Muscle layer of colon (tissue), 2 donors: ENCODE data around the gene SIK3.

Source experiments
- H3K27ac ChIP-seq: one replicate; pipeline ENCODE4 v1.7.0; 2013; ENCODE audit warnings: low read depth, mild to moderate bottlenecking, low read length, moderate library complexity
- H3K27me3 ChIP-seq, 2 donors: one replicate each; pipeline ENCODE4 v1.7.0; 2013; ENCODE audit warnings: low read length in 2 of 2, mild to moderate bottlenecking in 2 of 2; ENCODE audit not compliant: insufficient read depth in 2 of 2, control insufficient read depth in 1 of 2
- H3K36me3 ChIP-seq: one replicate; pipeline ENCODE4 v1.7.0; 2013; ENCODE audit warnings: mild to moderate bottlenecking, low read length; ENCODE audit not compliant: insufficient read depth
- H3K4me1 ChIP-seq: one replicate; pipeline ENCODE4 v1.7.0; 2013; ENCODE audit warnings: mild to moderate bottlenecking, low read length; ENCODE audit not compliant: insufficient read depth
- H3K4me3 ChIP-seq, 2 donors: one replicate each; pipeline ENCODE4 v1.7.0; 2013; ENCODE audit warnings: low read length in 2 of 2, low read depth in 1 of 2, mild to moderate bottlenecking in 1 of 2, moderate library complexity in 1 of 2
- H3K9ac ChIP-seq: one replicate; pipeline ENCODE4 v1.7.0; 2013; ENCODE audit warnings: low read length
- H3K9me3 ChIP-seq: one replicate; pipeline ENCODE4 v1.7.0; 2013; ENCODE audit warnings: mild to moderate bottlenecking, low read length
- donor health status: abdominal sarcoma.
- donor health status: Adenocarcinoma of cecum.

The SIK3 gene

DNA sequence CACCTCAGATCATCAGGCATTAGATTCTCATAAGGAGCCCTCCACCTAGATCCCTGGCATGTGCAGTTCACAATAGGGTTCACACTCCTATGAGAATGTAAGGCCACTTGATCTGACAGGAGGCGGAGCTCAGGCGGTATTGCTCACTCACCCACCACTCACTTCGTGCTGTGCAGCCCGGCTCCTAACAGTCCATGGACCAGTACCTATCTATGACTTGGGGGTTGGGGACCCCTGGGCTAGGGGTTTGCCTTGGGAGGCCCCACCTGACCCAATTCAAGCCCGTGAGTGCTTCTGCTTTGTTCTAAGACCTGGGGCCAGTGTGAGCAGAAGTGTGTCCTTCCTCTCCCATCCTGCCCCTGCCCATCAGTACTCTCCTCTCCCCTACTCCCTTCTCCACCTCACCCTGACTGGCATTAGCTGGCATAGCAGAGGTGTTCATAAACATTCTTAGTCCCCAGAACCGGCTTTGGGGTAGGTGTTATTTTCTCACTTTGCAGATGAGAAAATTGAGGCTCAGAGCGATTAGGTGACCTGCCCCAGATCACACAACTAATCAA is 266.4 kb downstream of the SIK3 start:
- Histone ChIP-seq H3K4me3 (no peak overlapping the region), H3K36me3 (no peaks in the 10 kb centered on the region), H3K9me3 (no peaks in the 10 kb centered on the region), H3K9ac (no peak overlapping the region), H3K27ac (no peak overlapping the region), H3K27me3 (no peaks in the 10 kb centered on the region), H3K4me1 (peaks cover 6% of the 10 kb centered on the region)

GRCh38 chr11:116830184-116830912 is 267.9 kb downstream of the SIK3 start:
- Histone ChIP-seq H3K27ac (no peak overlapping the region), H3K9ac (no peak overlapping the region), H3K27me3 (no peaks in the 10 kb centered on the region), H3K9me3 (no peaks in the 10 kb centered on the region), H3K4me3 (no peak overlapping the region), H3K4me1 (peaks cover 4% of the 10 kb centered on the region), H3K36me3 (no peaks in the 10 kb centered on the region)

DNA sequence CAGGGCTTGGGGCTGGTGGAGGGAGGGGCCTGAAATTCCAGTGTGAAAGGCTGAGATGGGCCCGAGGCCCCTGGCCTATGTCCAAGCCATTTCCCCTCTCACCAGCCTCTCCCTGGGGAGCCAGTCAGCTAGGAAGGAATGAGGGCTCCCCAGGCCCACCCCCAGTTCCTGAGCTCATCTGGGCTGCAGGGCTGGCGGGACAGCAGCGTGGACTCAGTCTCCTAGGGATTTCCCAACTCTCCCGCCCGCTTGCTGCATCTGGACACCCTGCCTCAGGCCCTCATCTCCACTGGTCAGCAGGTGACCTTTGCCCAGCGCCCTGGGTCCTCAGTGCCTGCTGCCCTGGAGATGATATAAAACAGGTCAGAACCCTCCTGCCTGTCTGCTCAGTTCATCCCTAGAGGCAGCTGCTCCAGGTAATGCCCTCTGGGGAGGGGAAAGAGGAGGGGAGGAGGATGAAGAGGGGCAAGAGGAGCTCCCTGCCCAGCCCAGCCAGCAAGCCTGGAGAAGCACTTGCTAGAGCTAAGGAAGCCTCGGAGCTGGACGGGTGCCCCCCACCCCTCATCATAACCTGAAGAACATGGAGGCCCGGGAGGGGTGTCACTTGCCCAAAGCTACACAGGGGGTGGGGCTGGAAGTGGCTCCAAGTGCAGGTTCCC is 268.6 kb downstream of the SIK3 start, which contains the start of gene APOC3:
TSS of gene APOC3 (plus strand) at position 383 of the 659 bp plus-strand sequence. CDS start 676 bp downstream, outside the sequence.
- no peak within 1 kb of the TSS for H3K4me3 ChIP-seq
- no peaks in the 10 kb centered on the region for H3K27me3 ChIP-seq
- H3K9me3 ChIP-seq, result no peaks in the 10 kb centered on the region
- H3K9ac ChIP-seq, result no peak within 1 kb of the TSS
- H3K4me1 ChIP-seq, result no peaks in the 10 kb centered on the region
- no peak within 1 kb of the TSS for H3K27ac ChIP-seq
- no peaks in the 10 kb centered on the region for H3K36me3 ChIP-seq

GRCh38 chr11:116828632-116829524 is 269.4 kb downstream of the SIK3 start:
- no peak overlapping the region for H3K9ac ChIP-seq

GRCh38 chr11:116827461-116827860 is 270.8 kb downstream of the SIK3 start:
- Histone ChIP-seq H3K36me3 (no peaks in the 10 kb centered on the region), H3K4me1 (no peaks in the 10 kb centered on the region), H3K27ac (no peak overlapping the region), H3K27me3 (no peaks in the 10 kb centered on the region), H3K9ac (no peak overlapping the region), H3K4me3 (no peak overlapping the region), H3K9me3 (no peaks in the 10 kb centered on the region)

More at GRCh38 chr11:116828632-116829524, 269.4 kb downstream of the SIK3 start:
- Histone ChIP-seq H3K4me1 (no peaks in the 10 kb centered on the region), H3K27me3 (no peaks in the 10 kb centered on the region), H3K9me3 (no peaks in the 10 kb centered on the region), H3K36me3 (no peaks in the 10 kb centered on the region), H3K27ac (no peak overlapping the region), H3K4me3 (no peak overlapping the region)

- Histone ChIP-seq H3K4me1 (no peaks in the 10 kb centered on the region), H3K4me3 (no peak overlapping the region), H3K27ac (no peak overlapping the region)
Observed at GRCh38 chr11:116826751-116827431, 271.3 kb downstream of the SIK3 start.

DNA sequence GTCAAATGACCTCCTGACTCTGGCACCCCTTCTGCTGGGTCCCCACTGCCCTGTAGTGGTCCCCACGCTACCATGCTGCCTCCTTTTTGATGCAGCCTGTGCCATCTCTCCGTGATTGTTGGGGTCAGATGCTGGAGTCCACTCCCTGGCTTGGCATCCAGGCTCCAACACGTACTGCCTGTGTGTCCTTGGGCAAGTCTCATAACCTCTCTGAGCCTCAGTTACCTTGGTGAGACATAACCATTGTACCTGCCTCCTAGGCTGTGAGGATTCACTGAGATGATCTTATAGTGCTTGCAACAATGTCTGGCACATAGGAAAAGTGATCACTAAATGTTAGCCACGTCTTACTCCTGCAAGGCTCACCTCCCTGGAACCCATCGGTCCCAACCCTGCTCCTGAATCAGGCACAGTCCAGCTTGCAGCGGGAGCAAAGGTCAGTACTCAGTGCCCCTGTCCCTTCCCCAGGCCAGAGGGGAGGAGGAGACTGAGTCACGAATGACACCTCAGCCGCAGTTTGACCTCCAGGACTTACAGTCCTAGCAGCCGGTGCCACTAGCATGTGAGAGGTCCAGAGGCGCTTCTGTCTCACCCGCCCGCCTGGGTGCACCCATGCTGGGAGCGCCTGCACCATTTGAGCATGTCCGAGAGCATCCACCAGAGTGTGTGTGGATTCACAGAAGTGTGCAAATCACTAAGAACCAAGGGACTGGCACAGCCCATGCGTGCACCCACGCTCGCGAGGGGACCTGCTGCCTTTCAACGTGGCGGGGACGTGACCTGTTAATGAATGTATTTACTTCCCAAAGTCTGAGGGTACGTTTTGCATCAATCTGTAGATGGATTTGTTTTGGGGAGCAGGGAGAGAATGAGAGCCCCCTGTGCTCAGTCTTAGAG is 272.1 kb downstream of the SIK3 start:
- no peak overlapping the region for H3K9ac ChIP-seq
- no peaks in the 10 kb centered on the region for H3K27me3 ChIP-seq
- H3K9me3 ChIP-seq, result no peaks in the 10 kb centered on the region
- H3K36me3 ChIP-seq, result no peaks in the 10 kb centered on the region
- H3K27ac ChIP-seq, result no peak overlapping the region
- H3K4me3 ChIP-seq, result no peak overlapping the region
- no peaks in the 10 kb centered on the region for H3K4me1 ChIP-seq

More at GRCh38 chr11:116826751-116827431, 271.3 kb downstream of the SIK3 start:
- Histone ChIP-seq H3K27me3 (no peaks in the 10 kb centered on the region), H3K9me3 (no peaks in the 10 kb centered on the region), H3K36me3 (no peaks in the 10 kb centered on the region), H3K9ac (no peak overlapping the region)

DNA sequence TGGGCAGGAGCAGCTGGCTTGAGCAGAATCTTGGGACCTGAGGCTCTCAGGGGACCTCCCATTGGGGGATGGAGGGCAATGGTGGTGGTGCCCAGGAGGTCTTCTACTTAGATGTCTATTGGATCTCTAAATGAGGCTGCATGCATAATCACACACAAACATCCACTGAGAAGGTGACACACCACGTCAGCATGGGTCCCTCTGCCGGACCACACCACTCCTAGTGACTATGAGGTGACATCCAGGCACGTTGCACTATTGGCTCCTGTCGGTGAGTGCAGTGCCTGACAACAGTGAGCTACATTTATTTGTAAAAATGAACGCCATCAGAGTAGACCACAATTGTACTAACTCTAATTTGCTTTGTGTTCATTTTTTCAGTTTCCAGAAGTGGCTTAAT is 272.8 kb downstream of the SIK3 start:
- Histone ChIP-seq H3K9me3 (no peaks in the 10 kb centered on the region), H3K9ac (no peak overlapping the region), H3K27ac (no peak overlapping the region), H3K36me3 (no peaks in the 10 kb centered on the region), H3K27me3 (no peaks in the 10 kb centered on the region), H3K4me1 (no peaks in the 10 kb centered on the region), H3K4me3 (no peak overlapping the region)

GRCh38 chr11:116823031-116823843 is 275.0 kb downstream of the SIK3 start, which contains the start of gene APOA4:
Gene APOA4 (minus strand): TSS chr11:116823304. CDS start chr11:116823191, 113 bp downstream.
- Histone ChIP-seq H3K36me3 (no peaks in the 10 kb centered on the region), H3K4me3 (no peak within 1 kb of the TSS), H3K4me1 (no peaks in the 10 kb centered on the region), H3K9me3 (no peaks in the 10 kb centered on the region), H3K9ac (no peak within 1 kb of the TSS), H3K27ac (no peak within 1 kb of the TSS), H3K27me3 (no peaks in the 10 kb centered on the region)
